Measurements from ENCODE around the gene MYLK.

DNA sequence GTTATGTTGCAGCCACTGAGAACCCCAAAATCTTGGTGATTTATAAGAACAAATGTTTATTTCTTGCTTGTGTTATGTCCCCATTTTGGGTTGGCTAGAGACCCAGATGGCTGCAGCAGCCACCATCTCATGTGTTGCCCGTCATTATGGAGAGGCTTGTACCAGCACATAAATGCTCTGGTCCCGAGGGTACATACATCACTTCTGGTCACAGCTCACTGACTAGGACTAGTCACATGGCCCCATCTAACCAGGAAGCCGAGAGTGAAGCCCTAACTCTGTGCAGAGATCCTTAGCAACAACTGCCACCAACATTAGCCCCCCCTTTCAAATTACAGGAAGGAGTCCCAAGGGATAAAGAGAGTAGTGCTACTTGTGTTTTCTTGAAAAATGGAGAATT lies 273.8 kb downstream of the MYLK start:
- TF ChIP-seq, protein P1, sequence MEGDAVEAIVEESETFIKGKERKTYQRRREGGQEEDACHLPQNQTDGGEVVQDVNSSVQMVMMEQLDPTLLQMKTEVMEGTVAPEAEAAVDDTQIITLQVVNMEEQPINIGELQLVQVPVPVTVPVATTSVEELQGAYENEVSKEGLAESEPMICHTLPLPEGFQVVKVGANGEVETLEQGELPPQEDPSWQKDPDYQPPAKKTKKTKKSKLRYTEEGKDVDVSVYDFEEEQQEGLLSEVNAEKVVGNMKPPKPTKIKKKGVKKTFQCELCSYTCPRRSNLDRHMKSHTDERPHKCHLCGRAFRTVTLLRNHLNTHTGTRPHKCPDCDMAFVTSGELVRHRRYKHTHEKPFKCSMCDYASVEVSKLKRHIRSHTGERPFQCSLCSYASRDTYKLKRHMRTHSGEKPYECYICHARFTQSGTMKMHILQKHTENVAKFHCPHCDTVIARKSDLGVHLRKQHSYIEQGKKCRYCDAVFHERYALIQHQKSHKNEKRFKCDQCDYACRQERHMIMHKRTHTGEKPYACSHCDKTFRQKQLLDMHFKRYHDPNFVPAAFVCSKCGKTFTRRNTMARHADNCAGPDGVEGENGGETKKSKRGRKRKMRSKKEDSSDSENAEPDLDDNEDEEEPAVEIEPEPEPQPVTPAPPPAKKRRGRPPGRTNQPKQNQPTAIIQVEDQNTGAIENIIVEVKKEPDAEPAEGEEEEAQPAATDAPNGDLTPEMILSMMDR (IDR thresholded peaks at IDR 0.05), result no peak
- no peak for TF ChIP-seq POLR2A (IDR thresholded peaks at IDR 0.05)

Measured in lower leg skin (tissue), 3 donors.